Neural cell (in vitro differentiated cells): ENCODE results near the gene DHTKD1.

Experiments used
- CTCF ChIP-seq: fragments of 450-650 bp; IDR thresholded peaks from 2 replicates; pipeline ENCODE4 v1.5.1; 2014; ENCODE audit warnings: antibody characterized with exemption, mild to moderate bottlenecking, moderate library complexity; ENCODE audit not compliant: poor library complexity, severe bottlenecking
- EP300 ChIP-seq: fragments of 450-650 bp; conservative IDR thresholded peaks from 2 replicates; pipeline ENCODE4 v1.6.1; 2014; ENCODE audit warnings: antibody characterized with exemption, mild to moderate bottlenecking, moderate library complexity; ENCODE audit not compliant: poor library complexity, severe bottlenecking
- EZH2 ChIP-seq: fragments of 200-600, 300-800 bp; shearing (Covaris generic), sonication (generic); IDR thresholded peaks from 2 replicates; pipeline ENCODE4 v1.6.1; 2014; ENCODE audit warnings: antibody characterized with exemption, low read length, borderline replicate concordance, mild to moderate bottlenecking; ENCODE audit not compliant: insufficient read depth, poor library complexity, severe bottlenecking
- POLR2AphosphoS5 ChIP-seq: IDR thresholded peaks from 2 replicates; pipeline ENCODE4 v1.6.1; 2012

DNA sequence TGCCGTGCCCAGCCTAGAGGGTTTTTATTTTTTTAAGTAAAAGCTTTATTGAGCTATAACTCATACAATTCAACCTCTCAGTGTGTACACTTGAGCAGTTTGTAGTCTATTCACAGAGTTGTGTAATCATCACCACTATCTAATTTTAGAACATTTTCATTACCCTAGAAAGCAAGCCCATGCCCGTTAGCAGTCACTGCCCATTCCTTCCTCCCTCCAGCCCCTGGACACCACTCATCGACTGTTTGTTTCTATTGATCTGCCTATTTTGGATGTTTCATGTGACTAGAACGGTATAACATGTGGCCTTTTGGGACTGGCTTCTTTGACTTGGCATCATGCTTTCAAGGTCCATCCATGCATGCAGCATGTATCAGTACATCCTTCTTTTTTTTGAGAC, 35.0 kb downstream of the DHTKD1 start:
- TF ChIP-seq CTCF (no peak), EP300 (no peak), POLR2AphosphoS5 (no peak), EZH2 (no peak)
